NT2/D1 (cell line): ENCODE results near the gene EDC4.

Experiments used
- SUZ12 ChIP-seq: IDR thresholded peaks from 2 replicates; pipeline ENCODE4 v1.6.1; 2011; ENCODE audit not compliant: insufficient read length, insufficient read depth; ENCODE audit errors: extremely low read depth
- YY1 ChIP-seq: IDR thresholded peaks from 2 replicates; pipeline ENCODE4 v1.6.1; 2011; ENCODE audit not compliant: insufficient read length, insufficient read depth
- ZNF274 ChIP-seq: IDR thresholded peaks from 2 replicates; pipeline ENCODE4 v1.6.1; 2011; ENCODE audit warnings: mild to moderate bottlenecking, low read depth, low read length

DNA sequence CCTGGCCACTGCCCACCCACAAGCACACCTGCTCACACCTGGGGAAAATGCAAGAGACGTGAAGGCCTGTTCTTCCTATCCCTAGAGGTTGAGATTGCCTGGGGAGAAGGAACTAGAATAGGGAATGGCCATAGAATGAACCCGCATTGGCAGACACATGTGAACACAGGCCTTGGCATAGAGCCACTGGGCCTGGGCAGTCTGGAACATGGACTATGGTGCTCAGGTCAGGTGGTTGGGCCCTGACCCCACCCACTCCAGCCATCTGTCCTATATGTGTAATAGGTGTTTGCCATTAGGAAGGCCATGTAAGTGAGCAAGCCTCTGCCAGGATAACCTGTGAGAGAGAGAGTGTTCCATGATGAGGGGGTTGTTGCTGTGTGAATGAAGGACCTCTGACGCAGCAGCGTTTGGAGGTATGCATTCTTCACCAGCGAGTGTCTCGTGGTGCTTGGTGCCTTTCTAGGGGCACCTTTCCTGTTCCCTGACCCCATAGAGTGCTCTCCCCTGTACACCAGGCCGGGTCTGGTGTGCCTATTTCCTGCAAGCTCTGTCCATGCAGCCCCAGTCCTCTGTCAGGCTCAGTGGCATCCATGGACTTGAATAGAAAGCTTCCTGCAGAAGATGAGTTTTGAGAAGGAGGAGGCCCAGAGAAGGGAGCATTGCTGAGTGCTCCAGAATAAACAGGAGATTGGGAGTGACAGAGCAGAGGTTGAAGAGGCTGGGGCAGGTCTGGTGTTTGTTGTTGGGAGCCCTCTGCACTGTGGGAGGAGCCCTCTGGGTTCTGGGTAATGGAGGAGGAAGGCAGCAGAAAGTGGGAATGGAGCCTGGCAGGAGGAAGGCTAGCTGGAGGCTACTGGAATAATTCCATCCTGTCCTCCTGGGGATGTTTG lies 43.2 kb downstream of the EDC4 start:
- no peak for TF ChIP-seq ZNF274
- no peak for TF ChIP-seq YY1
- TF ChIP-seq SUZ12 = no peak
